Inflammatory macrophage (primary cell): ENCODE data around the gene LONP2.
A peak's percentile ranks its signal among the peaks of the same experiment; 100 is the strongest.
"Not testable (repeated sequence)": the region's sequence is repeated elsewhere in the genome, so short reads cannot be mapped to it uniquely, and the experiment has no call there.

ENCODE experiments used
- DNase-seq, 2 donors: peaks; one replicate each; pipeline ENCODE4 v3.0.0-alpha.2; 2020 to 2022

Gene LONP2

GRCh38 chr16:48347191-48347865 lies 103.2 kb downstream of the LONP2 start:
- DNase-seq = peak; percentile 21 to 37

- no peak for DNase-seq
Observed at GRCh38 chr16:48347980-48348379, 103.9 kb downstream of the LONP2 start.

GRCh38 chr16:48350736-48351135 lies 106.6 kb downstream of the LONP2 start:
- no peak for DNase-seq

- DNase-seq = no peak
Observed at GRCh38 chr16:48352648-48353390, 108.7 kb downstream of the LONP2 start.

GRCh38 chr16:48353565-48354163 lies 109.6 kb downstream of the LONP2 start:
- peak; percentile 81 to 85 for DNase-seq

GRCh38 chr16:48354385-48354784 lies 110.3 kb downstream of the LONP2 start:
- DNase-seq = not testable (repeated sequence)

- no peak for DNase-seq
Observed at GRCh38 chr16:48354877-48355855, 111.1 kb downstream of the LONP2 start.

GRCh38 chr16:48356633-48357376 lies 112.7 kb downstream of the LONP2 start:
- no peak for DNase-seq

GRCh38 chr16:48358419-48358818 lies 114.3 kb downstream of the LONP2 start:
- no peak for DNase-seq

GRCh38 chr16:48359983-48360382 lies 115.9 kb downstream of the LONP2 start:
- no peak for DNase-seq

- no peak for DNase-seq
Observed at GRCh38 chr16:48361012-48361411, 116.9 kb downstream of the LONP2 start.

- DNase-seq = peak; percentile 43 to 56
Observed at GRCh38 chr16:48361540-48362144, 117.5 kb downstream of the LONP2 start.

- DNase-seq = no peak
Observed at GRCh38 chr16:48365025-48365600, 121.0 kb downstream of the LONP2 start.

- peak; percentile 88 to 94 for DNase-seq
Observed at GRCh38 chr16:48365601-48366164, 121.6 kb downstream of the LONP2 start.

GRCh38 chr16:48366165-48367093 lies 122.3 kb downstream of the LONP2 start:
- DNase-seq = peak; percentile 66 to 69

GRCh38 chr16:48367441-48368049 lies 123.4 kb downstream of the LONP2 start:
- DNase-seq = no peak

GRCh38 chr16:48369765-48370164 lies 125.7 kb downstream of the LONP2 start:
- DNase-seq = no peak

GRCh38 chr16:48370229-48370628 lies 126.1 kb downstream of the LONP2 start:
- no peak for DNase-seq
